ENCODE data around the gene SMARCE1. TPM values are rescaled to one million over a fixed set of nuclear protein-coding genes. Genes with fewer than 3 reads are reported as not detected.

SMARCE1 gene
- total and polyA plus RNA-seq, 2 of the 4 experiments (the other 2 are of a cell fraction): 66.2 to 119 TPM

- no peaks in the 10 kb centered on the region for H4K20me1 ChIP-seq (ENCODE audit: insufficient read depth, low read length)
- no peaks in the 10 kb centered on the region for H3K36me3 ChIP-seq (ENCODE audit: control insufficient read depth, insufficient read depth, low read length)
- CTCF ChIA-PET: interaction anchor here (0.7 kb wide), 1 partner anchor 22 kb away, joined by 3 read pairs; no protein-coding TSS in a partner anchor
- no peak overlapping the region for H3K23ac ChIP-seq (ENCODE audit: low read depth, low read length)
- H3K4me3 ChIP-seq (ENCODE audit: insufficient read depth, low read depth, low read length): no peak overlapping the region
- no peak overlapping the region for H3K9ac ChIP-seq (ENCODE audit: low read depth, low read length)
- H3K18ac ChIP-seq (ENCODE audit: low read depth, low read length): no peak overlapping the region
- peaks cover 5% of the 10 kb centered on the region for H3K4me1 ChIP-seq (ENCODE audit: control insufficient read depth, insufficient read depth, low read length)
- H2BK120ac ChIP-seq (ENCODE audit: low read depth, low read length): no peak overlapping the region
- H2BK5ac ChIP-seq (ENCODE audit: low read depth, low read length, poor library complexity, severe bottlenecking): no peak overlapping the region
- no peak overlapping the region for H2AK5ac ChIP-seq (ENCODE audit: low read depth, low read length)
- DNase-seq (no peak), ATAC-seq (ENCODE audit: low read depth) (no peak)
- intact Hi-C loops (cut with micrococcal nuclease) (no loop called here), dilution Hi-C loops (cut with HindIII; ENCODE audit: low sequenced_read_pairs, unreplicated experiment) (no loop called here), in situ Hi-C loops (cut with MboI; ENCODE audit: low sequenced_read_pairs) (no loop called here)
- WGBS, 2 experiments (ENCODE audit: extremely low coverage in 2 of 2, insufficient read length in 1 of 2): no CpG with 5 or more reads among the region's 5 CpGs
- no peak overlapping the region for H3K56ac ChIP-seq (ENCODE audit: extremely low read depth, insufficient read depth, low read length)
- peaks cover 6% of the 10 kb centered on the region; the same call in 1 of the 2 replicates for H3K9me1 ChIP-seq (ENCODE audit: insufficient read depth, low read length)
- no peak overlapping the region for H3K14ac ChIP-seq (replicated peaks; ENCODE audit: low read depth, low read length)
- H4K91ac ChIP-seq (ENCODE audit: insufficient read depth, low read depth, low read length): no peak overlapping the region
- no peak overlapping the region for H4K5ac ChIP-seq (ENCODE audit: low read depth, low read length)
- H2BK20ac ChIP-seq (ENCODE audit: low read depth, low read length): no peak overlapping the region
- no peak overlapping the region for H3K4me2 ChIP-seq (ENCODE audit: low read depth, low read length)
- H2AK9ac ChIP-seq (replicated peaks; ENCODE audit: low read depth, low read length, poor library complexity): no peak overlapping the region
- no peak overlapping the region for H2AFZ ChIP-seq (replicated peaks; ENCODE audit: low read length, poor library complexity)
- TF ChIP-seq, protein P1, sequence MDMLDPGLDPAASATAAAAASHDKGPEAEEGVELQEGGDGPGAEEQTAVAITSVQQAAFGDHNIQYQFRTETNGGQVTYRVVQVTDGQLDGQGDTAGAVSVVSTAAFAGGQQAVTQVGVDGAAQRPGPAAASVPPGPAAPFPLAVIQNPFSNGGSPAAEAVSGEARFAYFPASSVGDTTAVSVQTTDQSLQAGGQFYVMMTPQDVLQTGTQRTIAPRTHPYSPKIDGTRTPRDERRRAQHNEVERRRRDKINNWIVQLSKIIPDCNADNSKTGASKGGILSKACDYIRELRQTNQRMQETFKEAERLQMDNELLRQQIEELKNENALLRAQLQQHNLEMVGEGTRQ (IDR thresholded peaks at IDR 0.05; ENCODE audit: low read depth, low read length): no peak
- TF ChIP-seq RFX5 (IDR thresholded peaks at IDR 0.05; ENCODE audit: low read depth, low read length): no peak
- TF ChIP-seq CEBPB (IDR thresholded peaks at IDR 0.05; ENCODE audit: low read depth, low read length): no peak
- no peak for TF ChIP-seq NFE2L2 (IDR thresholded peaks at IDR 0.05; ENCODE audit: low read depth, low read length)
- no peak for TF ChIP-seq POLR2A (IDR thresholded peaks at IDR 0.05; ENCODE audit: low read depth, low read length)
- no peak for TF ChIP-seq FOS (IDR thresholded peaks at IDR 0.05; ENCODE audit: low read depth, low read length)
- no peak for TF ChIP-seq MXI1 (IDR thresholded peaks at IDR 0.05; ENCODE audit: borderline replicate concordance, low read depth, low read length)
- no peak for TF ChIP-seq SMC3 (IDR thresholded peaks at IDR 0.05; ENCODE audit: low read depth, low read length)
- no peak for TF ChIP-seq CTCF (conservative IDR thresholded peaks at IDR 0.05; ENCODE audit: low read depth, low read length)
- no peak for TF ChIP-seq ELK1 (IDR thresholded peaks at IDR 0.05; ENCODE audit: borderline replicate concordance, low read depth, low read length)
- TF ChIP-seq MAZ (IDR thresholded peaks at IDR 0.05; ENCODE audit: borderline replicate concordance, low read depth, low read length): no peak
- no peak for TF ChIP-seq RCOR1 (IDR thresholded peaks at IDR 0.05; ENCODE audit: insufficient replicate concordance, low read length)
- TF ChIP-seq RAD21 (IDR thresholded peaks at IDR 0.05; ENCODE audit: low read length): no peak
- peaks cover 17 to 20% of the 10 kb centered on the region in 2 experiments for H3K79me1 ChIP-seq (ENCODE audit: low read depth in 1 of 2, low read length in 2 of 2)
- H4K8ac ChIP-seq (ENCODE audit: low read depth in 2 of 2, low read length in 2 of 2): no peak overlapping the region
- POLR2A ChIA-PET (ENCODE audit: unreplicated experiment): no interaction called here
- no peak overlapping the region for H3K27ac ChIP-seq (ENCODE audit: insufficient read depth, low read length)
- H3K27me3 ChIP-seq (ENCODE audit: control insufficient read depth, insufficient read depth, low read length): peaks cover 5% of the 10 kb centered on the region
- no peak overlapping the region for H2BK15ac ChIP-seq (ENCODE audit: low read depth, low read length)
- no peaks in the 10 kb centered on the region for H3K9me3 ChIP-seq (ENCODE audit: control insufficient read depth, insufficient read depth, low read length)
- H3K4ac ChIP-seq (ENCODE audit: low read depth, low read length): no peak overlapping the region
- no TSS peak for BruUV-seq (replicated peaks)
Observed at GRCh38 chr17:40651939-40652338, 4.3 kb upstream of the SMARCE1 start.

Measured in IMR-90 (cell line).